GM21528 (cell line): Measurements from ENCODE around the gene SPATA19.

Experiments
- ATAC-seq: cut with Tn5 transposase; IDR thresholded peaks from one replicate; pipeline ENCODE4 v1.9.1; 2021; ENCODE audit warnings: mild to moderate bottlenecking, moderate library complexity; ENCODE audit not compliant: unreplicated experiment, low FRiP score

SPATA19 gene

DNA sequence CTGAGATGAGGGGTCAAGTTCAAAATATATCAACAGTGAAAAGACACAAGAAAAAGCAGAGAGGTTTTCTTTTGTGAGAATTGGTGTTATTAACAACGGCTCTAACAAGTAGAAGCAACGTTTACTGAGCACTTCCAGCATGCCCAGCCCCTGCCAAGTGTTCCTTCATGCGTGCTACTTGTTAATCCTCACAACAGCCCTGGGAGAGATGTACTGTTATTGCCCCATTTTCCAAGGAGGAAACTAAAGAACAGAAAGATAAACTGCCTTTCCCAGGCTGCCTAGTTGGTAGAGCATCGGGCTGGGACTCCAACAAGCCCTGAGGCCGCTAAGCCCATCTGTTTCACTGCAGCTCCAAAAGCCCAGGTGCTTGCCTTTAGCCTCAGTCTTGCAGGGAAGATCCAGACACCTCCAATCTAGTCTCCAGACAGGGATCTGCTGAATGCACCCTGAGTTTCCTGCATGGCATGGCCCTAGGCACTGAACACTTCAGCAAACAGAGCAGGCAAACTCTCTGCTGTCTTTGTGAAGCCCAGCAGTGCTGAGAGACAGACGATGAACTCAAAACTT lies 25.5 kb downstream of the SPATA19 start:
- no peak for ATAC-seq

DNA sequence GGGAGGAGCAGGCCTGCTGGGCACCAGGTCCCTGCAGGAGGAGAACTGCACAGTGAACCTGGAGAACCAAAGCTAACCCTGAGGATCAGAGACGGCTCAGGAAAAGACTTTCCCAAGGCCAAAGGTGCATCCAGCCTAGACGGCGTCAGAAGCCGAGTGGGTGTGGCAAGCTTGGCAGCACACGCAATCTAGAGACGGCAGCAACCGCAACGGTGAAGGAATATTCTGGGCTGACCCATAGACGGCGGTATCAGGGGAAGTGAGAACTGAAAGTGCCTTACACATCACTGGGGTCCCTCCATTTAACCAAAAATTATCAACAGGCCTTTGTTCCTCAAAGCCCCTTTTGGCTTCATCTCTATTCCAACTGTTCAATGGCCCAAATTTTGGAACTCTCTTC lies 26.2 kb downstream of the SPATA19 start:
- ATAC-seq, result no peak

DNA sequence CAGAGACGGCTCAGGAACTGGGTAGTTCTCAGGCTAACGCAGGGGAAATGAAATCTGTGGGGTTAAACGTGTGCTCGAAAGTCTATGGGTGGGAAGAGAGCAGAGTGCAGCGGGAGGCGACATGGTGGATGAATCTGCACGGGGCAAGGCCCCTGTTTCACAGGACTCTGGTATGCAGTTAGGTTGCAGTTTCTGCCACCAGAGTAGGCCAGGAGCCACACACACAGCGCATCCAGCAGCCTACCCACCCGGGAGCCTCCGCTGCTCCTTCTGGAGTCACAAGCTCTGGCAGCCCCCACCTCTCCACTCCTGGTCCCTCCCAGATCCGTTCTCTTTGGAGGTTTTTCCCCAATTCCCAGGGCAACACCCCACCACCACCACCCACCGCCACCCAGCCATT lies 27.0 kb downstream of the SPATA19 start:
- no peak for ATAC-seq

- ATAC-seq, result no peak
Observed at GRCh38 chr11:133817449-133817848, 27.9 kb downstream of the SPATA19 start.

GRCh38 chr11:133816146-133816870 lies 29.0 kb downstream of the SPATA19 start:
- no peak for ATAC-seq

- ATAC-seq, result no peak
Observed at GRCh38 chr11:133815636-133816035, 29.7 kb downstream of the SPATA19 start.

DNA sequence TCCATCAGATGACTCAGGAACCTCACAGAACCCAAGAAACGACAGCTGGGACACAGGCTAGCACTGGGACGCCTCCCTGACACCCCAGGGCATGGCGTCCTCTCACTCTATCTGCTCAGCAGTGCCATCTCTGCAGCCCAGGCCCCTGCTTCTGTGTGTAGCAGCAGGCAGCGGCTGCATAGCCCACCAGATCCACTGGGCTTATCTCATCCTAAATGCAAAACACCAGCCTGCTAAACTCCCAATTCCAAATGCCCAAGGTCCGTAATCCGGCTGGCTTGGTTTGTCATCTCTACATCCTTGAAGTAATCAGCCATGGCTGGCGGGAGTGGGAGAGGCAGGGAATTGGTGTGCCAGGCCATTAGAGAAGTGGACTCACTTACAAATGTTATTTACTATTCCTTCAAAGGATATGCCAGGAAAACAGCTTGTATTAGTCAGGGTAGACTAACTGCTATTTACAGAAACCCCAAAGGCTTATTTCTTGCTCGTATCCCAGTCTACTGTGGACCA lies 30.7 kb downstream of the SPATA19 start:
- ATAC-seq, result no peak

DNA sequence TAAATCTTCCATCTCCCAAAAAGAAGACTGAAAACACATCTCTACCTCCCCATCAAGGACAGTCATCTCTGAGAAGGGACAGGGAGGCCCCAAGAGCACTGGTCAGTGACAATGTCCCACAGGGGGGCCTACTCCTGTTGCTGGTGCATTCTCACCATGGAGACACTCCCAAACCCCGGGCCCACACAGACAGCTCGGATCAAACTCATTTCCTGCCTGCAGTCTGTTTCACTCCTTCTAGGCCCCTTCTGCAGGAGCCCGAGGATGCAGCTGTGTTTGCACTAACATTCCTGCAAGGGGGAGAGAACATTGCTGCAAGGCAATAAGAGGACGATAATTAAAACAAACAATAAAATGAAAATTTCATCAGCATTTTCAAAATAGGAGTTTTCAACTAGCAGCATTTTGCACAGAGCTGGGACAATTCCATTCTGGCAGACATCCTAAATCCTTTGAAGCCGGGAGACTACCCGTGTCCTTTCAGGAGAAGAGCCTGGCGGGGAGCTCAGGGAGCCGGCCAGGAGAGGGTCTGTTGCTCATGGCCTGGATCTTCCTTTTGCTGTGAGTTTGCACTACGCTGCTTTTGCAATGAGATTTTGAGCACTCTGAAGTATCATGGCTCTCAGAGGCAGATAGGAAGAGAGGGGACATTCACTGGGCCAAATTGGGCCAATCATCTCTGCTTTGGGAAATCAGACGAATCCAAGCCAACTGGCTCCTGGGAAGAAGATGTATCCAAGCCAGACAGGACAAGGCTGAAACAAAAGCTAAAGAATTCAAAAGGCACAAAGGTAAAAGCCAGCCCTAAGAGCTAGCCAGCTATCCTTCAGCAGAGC lies 33.2 kb downstream of the SPATA19 start:
- no peak for ATAC-seq

DNA sequence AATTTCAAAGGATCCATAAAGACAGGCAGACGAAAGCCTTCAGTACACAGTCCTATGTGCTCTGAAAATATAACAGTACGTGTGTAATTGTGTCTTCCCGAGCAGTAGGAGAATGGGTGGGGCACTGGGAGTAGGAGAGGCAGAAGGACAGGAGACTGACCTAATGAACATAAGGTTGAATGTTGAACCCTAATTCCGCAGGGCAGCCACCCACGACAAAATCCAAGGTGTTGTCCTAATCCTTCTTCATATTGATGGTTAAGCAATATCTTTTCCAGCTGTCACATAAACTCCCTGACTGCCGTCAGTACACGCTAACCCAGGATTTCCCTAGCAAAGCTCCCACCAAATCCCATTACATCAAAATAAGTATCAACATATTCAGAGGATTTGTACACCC lies 34.5 kb downstream of the SPATA19 start:
- no peak for ATAC-seq

GRCh38 chr11:133809569-133810491 lies 35.5 kb downstream of the SPATA19 start:
- ATAC-seq, result no peak

GRCh38 chr11:133808393-133809140 lies 36.7 kb downstream of the SPATA19 start:
- ATAC-seq, result no peak

GRCh38 chr11:133803026-133803425 lies 42.3 kb downstream of the SPATA19 start:
- no peak for ATAC-seq

- no peak for ATAC-seq
Observed at GRCh38 chr11:133801356-133801755, 44.0 kb downstream of the SPATA19 start.

DNA sequence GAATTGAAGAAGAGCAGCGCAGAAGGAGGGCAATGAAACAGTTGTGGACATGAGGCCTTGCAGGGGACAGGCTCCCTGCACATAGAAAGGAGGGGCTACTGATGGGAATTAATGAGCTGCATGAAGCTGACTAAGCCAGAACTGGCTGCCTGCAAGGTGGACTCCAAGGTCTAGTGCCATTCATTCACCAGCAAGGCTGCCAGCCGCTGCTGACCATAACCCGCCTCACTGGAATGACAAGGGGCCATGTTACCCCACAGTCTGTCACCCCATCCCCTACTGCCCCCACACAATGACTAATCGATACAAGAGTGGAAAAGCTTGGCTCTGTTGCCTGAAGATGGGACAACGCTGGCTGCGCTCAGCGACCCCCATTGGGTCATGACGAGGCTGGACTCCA lies 44.6 kb downstream of the SPATA19 start:
- no peak for ATAC-seq

- no peak for ATAC-seq
Observed at GRCh38 chr11:133797554-133797953, 47.8 kb downstream of the SPATA19 start.

DNA sequence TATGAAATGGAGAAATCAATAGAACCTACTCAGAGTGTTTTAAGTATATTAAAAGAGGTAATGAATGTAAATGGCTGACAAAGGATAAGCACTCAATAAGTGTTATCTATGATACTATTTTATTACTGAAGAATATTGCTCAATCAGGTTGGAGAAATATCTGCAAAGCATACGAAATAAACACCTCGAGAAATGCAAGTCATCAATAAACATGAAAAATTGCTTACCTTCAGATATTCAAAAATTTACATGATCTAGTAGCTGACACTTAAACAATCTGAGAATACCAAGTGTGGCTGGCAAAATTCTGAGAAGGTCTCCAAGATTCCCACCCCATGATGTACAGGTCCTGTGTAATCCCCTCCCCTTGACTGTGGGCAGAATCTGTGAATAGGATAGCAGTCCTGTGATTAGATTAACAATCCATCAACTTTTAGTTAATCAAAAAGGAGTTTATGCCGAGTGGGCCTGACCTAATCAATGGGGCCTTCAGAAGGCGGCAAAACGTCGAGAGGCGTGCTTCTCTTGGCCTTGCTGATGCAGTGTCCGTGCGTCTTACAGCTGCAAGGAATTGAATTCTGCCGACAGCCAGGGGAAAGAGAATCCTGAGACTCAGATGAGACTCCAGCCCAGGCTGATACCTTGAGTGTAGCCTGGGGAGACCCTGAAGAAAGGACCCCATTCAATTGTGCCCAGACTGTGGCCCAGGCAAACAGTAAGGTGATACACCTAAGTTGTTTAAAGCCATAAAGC lies 49.1 kb downstream of the SPATA19 start:
- no peak for ATAC-seq

GRCh38 chr11:133795088-133795487 lies 50.2 kb downstream of the SPATA19 start:
- no peak for ATAC-seq

DNA sequence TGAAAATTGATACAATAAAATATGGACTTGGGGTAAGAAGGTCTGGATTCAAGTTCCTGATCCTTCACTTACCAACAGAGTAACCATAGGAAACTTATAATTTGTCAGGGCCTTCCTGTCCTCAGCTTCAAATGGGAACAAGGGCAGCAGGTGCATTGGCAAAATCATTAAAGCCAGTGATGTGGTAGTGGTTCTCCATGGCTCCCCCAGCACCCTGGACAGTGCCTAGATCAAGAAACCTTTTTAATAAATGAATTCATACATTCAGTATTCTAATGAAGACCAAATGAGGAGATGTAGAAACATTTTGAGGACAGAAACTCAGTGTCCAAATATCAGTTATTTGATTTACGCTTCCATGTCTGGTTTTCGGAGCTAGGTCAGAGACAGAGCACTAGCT lies 51.1 kb downstream of the SPATA19 start:
- no peak for ATAC-seq
